RKO (cell line): ENCODE results near the gene MYBPC2.
A peak's percentile ranks its signal among the peaks of the same experiment; 100 is the strongest.

Source experiments
- DNase-seq: peaks from one replicate; pipeline ENCODE4 v3.0.0-alpha.2; 2016; ENCODE audit warnings: low spot score

MYBPC2 gene

DNA sequence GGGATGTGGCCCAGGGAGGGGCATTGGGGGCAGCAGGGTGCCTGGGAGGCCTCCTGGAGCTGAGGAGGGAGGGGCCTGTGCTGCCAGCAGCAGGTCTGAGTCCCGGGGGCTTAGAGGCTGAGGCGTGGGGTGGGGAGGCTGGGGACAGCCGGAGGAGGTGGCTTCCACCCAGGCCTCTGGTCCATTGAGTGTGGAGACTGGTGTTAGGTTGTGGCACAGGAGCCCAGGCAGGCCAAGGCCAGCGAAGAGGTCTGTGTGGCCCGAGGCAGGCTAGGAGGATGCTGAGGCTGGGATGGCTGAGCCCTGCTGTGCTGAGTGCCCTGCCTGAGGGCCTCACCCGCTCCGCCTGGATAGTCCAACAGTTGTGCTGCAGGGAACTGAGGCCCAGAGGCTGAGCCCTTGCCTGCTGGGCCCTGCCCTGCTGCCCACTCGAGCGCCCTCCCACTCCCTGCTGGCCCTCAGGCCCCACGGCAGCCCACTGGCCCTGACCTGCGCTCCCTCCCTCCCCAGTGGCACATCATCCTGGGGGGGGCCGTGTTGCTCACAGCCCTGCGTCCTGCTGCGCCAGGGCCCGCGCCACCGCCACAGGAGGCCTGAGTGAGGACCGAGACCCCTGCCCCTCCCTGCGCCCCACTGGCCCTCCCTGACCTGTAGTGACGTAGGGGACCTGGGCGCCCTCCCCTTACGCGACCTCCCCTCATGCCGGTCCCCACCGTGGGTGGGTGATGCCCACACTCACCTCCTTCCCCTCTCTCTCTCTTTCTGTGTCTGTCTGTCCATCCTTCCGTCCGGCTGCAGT lies 48.9 kb downstream of the MYBPC2 start:
- DNase-seq: no peak

DNA sequence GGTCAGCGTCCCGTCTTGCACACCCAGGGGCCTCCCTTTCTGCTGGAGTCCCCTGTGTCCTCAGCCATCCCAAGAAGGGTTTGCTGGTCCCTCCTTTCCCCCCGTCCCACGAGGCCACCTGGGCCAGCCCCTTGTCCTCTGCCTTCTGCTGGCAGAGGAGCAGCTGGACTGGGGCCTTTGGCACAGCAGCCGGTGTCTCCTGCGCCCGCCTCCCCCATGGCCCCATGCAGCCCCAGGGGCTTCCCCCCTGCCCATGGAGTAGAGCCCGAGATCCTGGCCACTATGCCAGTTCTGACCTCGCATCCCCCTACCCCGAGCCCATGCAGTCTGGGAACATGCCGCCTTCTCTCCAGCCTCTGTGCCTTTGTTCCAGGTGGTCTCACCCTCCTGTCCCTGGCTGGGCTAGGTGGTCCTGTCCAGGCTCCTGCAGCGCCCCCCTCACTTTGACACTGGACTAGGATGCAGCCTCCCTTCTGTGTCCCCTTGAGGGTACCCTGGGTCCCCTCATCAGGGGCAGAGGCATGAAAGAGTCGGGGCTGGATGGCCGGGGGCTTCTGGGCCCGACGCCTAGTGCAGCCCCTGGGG lies 49.7 kb downstream of the MYBPC2 start:
- DNase-seq: no peak

- DNase-seq: no peak
These were observed 50.2 kb downstream of the MYBPC2 start for GRCh38 chr19:50482916-50483315.

DNA sequence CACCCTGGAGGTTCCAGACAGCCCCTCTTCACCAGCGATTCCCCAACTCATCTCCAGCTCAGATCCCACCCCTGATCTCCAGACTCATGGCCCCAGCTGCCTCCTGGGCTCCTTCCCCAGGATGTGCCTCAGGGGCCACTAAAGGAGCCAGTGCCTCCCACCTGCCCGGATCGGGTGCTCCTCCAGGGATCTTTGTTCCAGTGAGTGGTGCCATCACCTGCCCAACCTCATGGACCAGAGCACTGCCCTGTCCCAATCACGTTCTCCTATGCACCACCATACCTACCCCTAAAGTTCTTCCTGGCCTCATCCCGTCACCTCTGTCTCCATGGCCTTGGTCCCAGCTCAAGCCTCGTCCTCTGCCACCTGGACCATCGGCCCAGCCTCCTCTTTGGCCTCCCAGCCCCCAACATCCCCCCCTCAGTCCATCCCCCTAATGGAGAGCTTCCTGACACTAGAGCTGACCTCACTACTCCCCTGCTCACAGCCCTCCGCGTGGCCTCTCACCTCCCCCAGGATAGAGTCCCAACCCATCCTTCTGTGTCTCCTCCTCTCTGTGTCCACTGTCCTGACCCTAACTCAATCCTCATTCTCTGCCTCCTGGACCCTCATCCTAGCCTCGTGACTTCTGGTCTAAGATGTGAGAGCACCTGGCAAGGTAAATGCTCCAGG lies 52.7 kb downstream of the MYBPC2 start:
- no peak for DNase-seq

GRCh38 chr19:50486823-50487515 lies 54.3 kb downstream of the MYBPC2 start:
- peak; percentile 77 for DNase-seq

- no peak for DNase-seq
These were observed 55.9 kb downstream of the MYBPC2 start for GRCh38 chr19:50488389-50489194.

GRCh38 chr19:50489461-50490011 lies 56.8 kb downstream of the MYBPC2 start:
- no peak for DNase-seq

DNA sequence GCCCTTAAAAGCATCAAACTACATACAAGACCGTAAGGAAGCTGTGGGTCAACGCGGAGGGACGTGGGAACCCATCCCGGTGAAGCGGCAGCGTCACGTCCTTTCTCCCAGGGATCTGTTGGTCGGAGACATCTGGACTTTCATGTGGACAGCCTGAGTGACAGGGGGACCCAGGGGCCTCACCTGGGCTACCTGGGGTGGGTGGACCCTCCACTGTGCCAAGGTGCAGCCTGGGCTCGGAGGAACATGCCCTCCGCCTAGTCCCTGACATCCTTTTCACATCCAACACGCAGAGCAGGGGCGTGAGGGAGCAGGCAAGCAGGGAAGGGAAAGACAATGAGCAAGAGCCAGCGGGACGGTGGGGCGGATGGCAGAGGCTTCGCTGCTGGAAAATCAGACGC lies 57.7 kb downstream of the MYBPC2 start:
- DNase-seq: no peak

DNA sequence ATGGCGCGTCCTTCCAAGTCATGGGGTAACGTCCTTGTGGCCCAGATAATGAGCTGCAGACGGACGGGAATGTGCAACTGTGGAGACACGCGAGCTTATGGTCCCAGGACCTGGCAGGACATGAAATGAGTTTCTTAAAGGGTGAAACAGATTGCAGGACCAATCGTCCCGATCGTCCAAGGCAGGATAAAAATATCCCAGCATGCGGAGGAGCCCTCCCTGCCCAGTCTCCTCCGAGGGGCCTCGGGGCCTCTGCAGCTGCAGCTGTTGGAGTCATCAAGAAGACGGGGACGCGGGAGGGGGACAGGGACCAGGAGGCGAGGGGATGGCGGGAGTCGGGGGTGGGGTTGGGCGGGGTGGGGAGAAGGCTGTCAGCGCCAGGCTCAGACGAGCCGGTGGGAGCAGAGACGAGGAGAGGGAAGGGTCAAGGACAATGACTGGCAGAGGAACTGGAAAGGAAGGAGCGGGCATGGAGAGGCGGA lies 58.3 kb downstream of the MYBPC2 start:
- DNase-seq: no peak

DNA sequence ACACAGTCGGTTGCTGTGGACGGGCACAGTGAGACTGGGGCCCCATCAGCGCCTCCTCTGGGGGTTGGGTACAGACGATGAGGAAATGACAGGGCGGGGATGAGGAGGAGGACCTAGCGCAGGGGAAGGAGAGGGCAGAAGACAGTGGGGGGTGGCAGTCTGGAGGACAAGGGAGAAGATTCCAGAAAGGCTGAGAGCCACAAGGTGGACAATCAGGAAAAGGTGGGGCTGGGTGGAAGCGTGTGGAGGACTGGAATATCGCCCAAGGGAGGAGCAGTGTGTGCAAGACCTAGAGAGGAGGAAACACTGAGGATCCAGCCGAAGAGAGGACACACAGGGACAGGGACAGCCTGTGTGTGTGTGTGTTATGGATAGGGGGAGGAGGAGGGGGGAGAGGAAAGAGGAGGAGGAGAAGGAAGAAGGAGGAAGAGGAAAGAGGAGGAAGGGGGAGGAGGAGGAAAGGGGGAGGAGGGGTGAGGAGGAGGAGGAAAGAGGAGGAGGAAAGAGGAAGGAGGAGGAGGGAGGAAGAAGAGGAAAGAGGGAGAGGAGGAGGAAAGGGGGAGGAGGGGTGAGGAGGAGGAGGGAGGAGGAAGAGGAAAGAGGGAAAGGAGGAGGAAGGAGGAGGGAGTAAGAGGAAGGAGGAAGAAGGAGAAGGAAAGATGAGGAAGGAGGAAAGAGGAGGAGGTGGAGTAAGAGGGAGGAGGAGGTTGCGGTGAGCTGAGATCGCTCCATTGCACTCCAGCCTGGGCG lies 59.8 kb downstream of the MYBPC2 start:
- DNase-seq: no peak

- DNase-seq: no peak
These were observed 60.5 kb downstream of the MYBPC2 start for GRCh38 chr19:50493171-50493570.

GRCh38 chr19:50494186-50495019 lies 61.7 kb downstream of the MYBPC2 start:
- no peak for DNase-seq

GRCh38 chr19:50495020-50495531 lies 62.4 kb downstream of the MYBPC2 start:
- DNase-seq: no peak

- peak; percentile 25 for DNase-seq
These were observed 63.7 kb downstream of the MYBPC2 start for GRCh38 chr19:50496189-50497021.

- no peak for DNase-seq
These were observed 64.3 kb downstream of the MYBPC2 start for GRCh38 chr19:50497022-50497405.

DNA sequence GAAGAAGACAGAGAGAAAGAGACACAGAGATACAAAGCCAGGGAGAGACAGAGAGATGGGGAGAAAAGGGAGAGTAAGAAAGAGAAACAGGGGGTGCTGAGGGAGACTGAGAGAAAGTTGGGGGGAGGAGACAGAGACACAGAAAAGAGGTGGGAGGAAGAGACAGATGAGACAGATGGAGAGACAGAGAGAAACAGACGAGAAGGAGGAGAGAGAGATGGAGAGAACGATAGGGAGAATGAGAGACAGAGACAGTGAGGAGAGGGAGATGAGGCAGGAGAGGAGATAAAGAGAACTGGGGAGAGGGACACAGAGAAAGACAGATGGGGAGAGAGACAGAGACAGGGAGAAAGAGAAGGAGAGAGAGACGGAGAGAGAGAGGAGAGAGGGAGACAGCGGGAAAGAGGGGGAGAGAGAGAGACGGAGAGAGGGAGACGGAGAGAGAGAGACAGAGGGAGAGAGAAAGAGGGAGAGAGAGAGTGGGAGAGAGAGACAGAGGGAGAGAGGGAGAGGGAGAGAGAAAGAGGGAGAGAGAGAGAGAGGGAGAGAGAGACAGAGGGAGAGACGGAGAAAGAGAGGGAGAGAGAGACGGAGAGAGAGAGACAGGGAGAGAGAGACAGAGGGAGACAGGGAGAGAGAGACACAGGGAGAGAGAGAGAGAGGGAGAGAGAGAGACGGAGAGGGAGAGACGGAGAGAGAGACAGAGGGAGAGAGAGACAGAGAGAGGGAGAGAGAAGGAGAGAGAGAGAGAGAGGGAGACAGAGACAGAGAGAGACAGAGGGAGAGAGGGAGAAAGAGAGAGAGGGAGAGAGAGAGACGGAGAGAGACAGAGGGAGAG lies 65.7 kb downstream of the MYBPC2 start:
- DNase-seq: no peak

GRCh38 chr19:50500060-50500752 lies 67.5 kb downstream of the MYBPC2 start:
- DNase-seq: no peak
